ENCODE results near the gene CCDC141. TPM values are rescaled to one million over a fixed set of nuclear protein-coding genes. Genes with fewer than 3 reads are reported as not detected.

Gene CCDC141
- total and polyA plus RNA-seq, 2 donors (not counting 3 experiments of a cell fraction or from before 2014, with no cell fraction given), result not detected

- Histone ChIP-seq H3K4me3 (replicated peaks in 1 of 3; ENCODE audit: insufficient read depth in 1 of 3, low read depth in 1 of 3, low read length in 3 of 3) (no peak overlapping the region), H3K27me3 (ENCODE audit: control insufficient read depth in 2 of 2, insufficient read depth in 2 of 2, low read length in 2 of 2) (peaks cover 0 to 10% of the 10 kb centered on the region in 2 experiments), H3K9ac (replicated peaks; ENCODE audit: extremely low read depth, insufficient read depth, low read length) (no peak overlapping the region), H2AFZ (ENCODE audit: low read depth, low read length) (no peak overlapping the region), H3K4me2 (ENCODE audit: insufficient read depth, low read length) (no peak overlapping the region), H3K4me1 (ENCODE audit: control insufficient read depth, extremely low read depth, insufficient read depth, low read length) (peaks cover 2% of the 10 kb centered on the region), H3K9me3 (replicated peaks; ENCODE audit: control insufficient read depth, insufficient read depth, low read length) (no peaks in the 10 kb centered on the region), H3K36me3 (ENCODE audit: control insufficient read depth in 2 of 2, extremely low read depth in 1 of 2, insufficient read depth in 2 of 2, low read length in 2 of 2) (no peaks in the 10 kb centered on the region), H4K20me1 (replicated peaks; ENCODE audit: control insufficient read depth, extremely low read depth, insufficient read depth, low read length) (no peaks in the 10 kb centered on the region), H3K27ac (ENCODE audit: insufficient read depth, low read depth, low read length) (no peak overlapping the region), H3K79me2 (ENCODE audit: control insufficient read depth, insufficient read depth, low read length) (no peaks in the 10 kb centered on the region), H3K9me1 (replicated peaks; ENCODE audit: control insufficient read depth, extremely low read depth, insufficient read depth, low read length) (no peaks in the 10 kb centered on the region)
- CTCF ChIA-PET, result interaction anchor here (0.5 to 4.2 kb wide), 10 partner anchors 9 to 215 kb away, joined by 3 to 58 read pairs (median 4); no protein-coding TSS in a partner anchor
- POLR2A ChIA-PET, result interaction anchor here (0.6 kb wide), 1 partner anchor 227 kb away, joined by 6 read pairs; no protein-coding TSS in a partner anchor
- intact Hi-C loops (cut with micrococcal nuclease) (loop anchor here (5.0 to 10.0 kb wide), 2 partner anchors 212 to 829 kb away; no protein-coding TSS in a partner anchor), dilution Hi-C loops (cut with MboI; ENCODE audit: extremely low pct_ligation_motif_present, low sequenced_read_pairs) (loop anchor here (25.0 kb wide), 1 partner anchor 103 kb away; the partner anchor contains the start of gene TTN)
- no peak for DNase-seq (ENCODE audit: low read depth, low spot score)
- no TSS peak for BruUV-seq (replicated peaks)
- FAIRE-seq, result no peak
- TF ChIP-seq, protein P1, sequence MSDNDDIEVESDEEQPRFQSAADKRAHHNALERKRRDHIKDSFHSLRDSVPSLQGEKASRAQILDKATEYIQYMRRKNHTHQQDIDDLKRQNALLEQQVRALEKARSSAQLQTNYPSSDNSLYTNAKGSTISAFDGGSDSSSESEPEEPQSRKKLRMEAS (IDR thresholded peaks at IDR 0.05; ENCODE audit: insufficient read depth, insufficient read length), result no peak
- no peak for TF ChIP-seq GATA2 (IDR thresholded peaks at IDR 0.05; ENCODE audit: insufficient read depth, insufficient read length, low read depth, low read length)
- TF ChIP-seq, protein P2, sequence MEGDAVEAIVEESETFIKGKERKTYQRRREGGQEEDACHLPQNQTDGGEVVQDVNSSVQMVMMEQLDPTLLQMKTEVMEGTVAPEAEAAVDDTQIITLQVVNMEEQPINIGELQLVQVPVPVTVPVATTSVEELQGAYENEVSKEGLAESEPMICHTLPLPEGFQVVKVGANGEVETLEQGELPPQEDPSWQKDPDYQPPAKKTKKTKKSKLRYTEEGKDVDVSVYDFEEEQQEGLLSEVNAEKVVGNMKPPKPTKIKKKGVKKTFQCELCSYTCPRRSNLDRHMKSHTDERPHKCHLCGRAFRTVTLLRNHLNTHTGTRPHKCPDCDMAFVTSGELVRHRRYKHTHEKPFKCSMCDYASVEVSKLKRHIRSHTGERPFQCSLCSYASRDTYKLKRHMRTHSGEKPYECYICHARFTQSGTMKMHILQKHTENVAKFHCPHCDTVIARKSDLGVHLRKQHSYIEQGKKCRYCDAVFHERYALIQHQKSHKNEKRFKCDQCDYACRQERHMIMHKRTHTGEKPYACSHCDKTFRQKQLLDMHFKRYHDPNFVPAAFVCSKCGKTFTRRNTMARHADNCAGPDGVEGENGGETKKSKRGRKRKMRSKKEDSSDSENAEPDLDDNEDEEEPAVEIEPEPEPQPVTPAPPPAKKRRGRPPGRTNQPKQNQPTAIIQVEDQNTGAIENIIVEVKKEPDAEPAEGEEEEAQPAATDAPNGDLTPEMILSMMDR (IDR thresholded peaks at IDR 0.05; ENCODE audit: extremely low read depth in 1 of 2, insufficient read depth in 1 of 2, low read depth in 1 of 2, low read length in 2 of 2), result no peak
These were observed 134.3 kb downstream of the CCDC141 start for GRCh38 chr2:178915423-178916173.

All from endothelial cell of umbilical vein (primary cell).